Endothelial cell of umbilical vein (primary cell): ENCODE results near the gene ACE.

Source experiments
- CTCF ChIP-seq, 2 donors: IDR thresholded peaks; 1 replicate in 1 of 2; 2 replicates in 1 of 2; pipeline ENCODE4 v1.5.1; 2011; ENCODE audit warnings: low read length in 2 of 2, mild to moderate bottlenecking in 2 of 2, moderate library complexity in 2 of 2, control low read depth in 1 of 2, inconsistent platforms in 1 of 2, low read depth in 1 of 2; ENCODE audit not compliant: insufficient read depth in 1 of 2; ENCODE audit errors: extremely low read depth in 1 of 2
- POLR2A ChIP-seq: IDR thresholded peaks from 2 replicates; pipeline ENCODE4 v1.6.1; 2012; ENCODE audit warnings: low read depth, mild to moderate bottlenecking, control low read depth, low read length
- POLR2AphosphoS5 ChIP-seq: IDR thresholded peaks from 2 replicates; pipeline ENCODE4 v1.6.1; 2012; ENCODE audit warnings: low read depth, mild to moderate bottlenecking, control low read depth, low read length, moderate library complexity; ENCODE audit not compliant: insufficient read depth
- TF ChIP-seq, protein P1 (sequence below): IDR thresholded peaks from 2 replicates; pipeline ENCODE4 v1.6.1; 2011; ENCODE audit not compliant: insufficient read depth, insufficient read length

DNA sequence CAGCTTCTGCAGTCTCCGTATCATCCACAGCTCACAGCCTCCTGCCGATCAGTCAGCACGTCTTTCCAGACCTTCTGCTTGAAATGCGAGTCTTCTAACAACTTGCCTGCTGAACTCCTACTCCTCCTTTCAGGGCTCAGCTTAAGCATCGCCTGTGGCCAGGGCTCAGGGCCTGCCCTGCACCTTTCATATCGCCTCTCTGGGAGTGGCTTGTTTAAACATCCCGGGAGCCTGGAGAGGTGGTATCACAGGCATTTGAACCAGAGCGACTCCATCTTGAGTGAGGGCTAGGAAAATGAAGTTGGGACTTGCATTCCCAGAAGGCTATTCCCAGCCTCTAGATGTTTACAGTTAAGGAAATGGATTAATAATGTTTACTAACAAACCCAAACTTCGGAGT, 16.8 kb upstream of the ACE start:
- TF ChIP-seq CTCF (IDR thresholded peaks at IDR 0.05; ENCODE audit: extremely low read depth in 1 of 2, insufficient read depth in 1 of 2, low read depth in 1 of 2, low read length in 2 of 2) (no peak), POLR2A (no peak), POLR2AphosphoS5 (no peak)
- TF ChIP-seq, protein P1, sequence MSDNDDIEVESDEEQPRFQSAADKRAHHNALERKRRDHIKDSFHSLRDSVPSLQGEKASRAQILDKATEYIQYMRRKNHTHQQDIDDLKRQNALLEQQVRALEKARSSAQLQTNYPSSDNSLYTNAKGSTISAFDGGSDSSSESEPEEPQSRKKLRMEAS, result no peak
